Measurements from ENCODE around the gene GCK. TPM values are rescaled to one million over a fixed set of nuclear protein-coding genes. Genes with fewer than 3 reads are reported as not detected.

GCK gene
- total RNA-seq, 4 donors from 2014 or later: 0.16 to 0.96 TPM; not detected in 2

DNA sequence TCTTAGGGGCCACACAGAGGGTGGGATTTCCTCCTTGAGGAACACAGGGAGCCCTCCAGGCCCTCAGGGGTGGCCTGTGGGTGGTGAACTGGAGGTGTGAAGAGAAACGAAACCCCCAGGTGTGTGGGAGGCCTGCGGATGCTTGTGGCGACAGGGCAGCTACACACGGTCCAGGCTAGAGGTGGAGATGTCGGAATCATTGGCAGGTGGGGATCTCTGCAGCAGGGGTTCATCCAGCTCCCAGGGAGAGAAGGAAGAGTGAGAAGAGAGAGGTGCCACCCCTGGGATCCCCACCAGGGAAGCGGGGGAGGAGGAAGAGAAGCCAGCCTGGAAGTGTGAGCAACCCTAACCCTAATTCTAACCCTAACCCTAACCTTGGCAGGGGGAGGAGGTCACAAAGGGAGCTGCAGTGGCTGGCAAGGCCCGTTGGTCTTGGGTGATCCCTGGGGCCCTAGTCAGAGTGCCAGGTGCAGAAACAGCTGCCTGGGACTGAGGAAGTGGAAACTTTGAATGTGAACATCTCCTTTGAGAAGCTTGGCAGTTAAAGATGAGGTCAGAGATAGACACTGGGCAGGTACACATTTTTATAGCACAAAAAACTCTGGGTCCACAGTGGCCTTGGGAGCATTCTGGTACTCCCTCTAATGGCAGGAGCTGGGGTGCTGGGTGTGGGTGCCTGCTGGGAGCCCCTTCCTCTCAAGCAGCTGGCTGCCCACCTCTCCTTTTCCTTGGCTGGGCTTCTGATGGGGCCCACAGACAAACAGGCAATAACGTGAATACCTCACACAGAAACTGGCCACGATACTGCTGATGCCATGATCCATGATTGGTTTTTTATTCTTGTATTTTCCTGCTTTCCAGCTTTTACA is 91.9 kb downstream of the GCK start:
- peak; percentile 26 for DNase-seq
- TF ChIP-seq CTCF (IDR thresholded peaks at IDR 0.05): no peak
- no peak for TF ChIP-seq POLR2A (IDR thresholded peaks at IDR 0.05)
- no peak for TF ChIP-seq EP300 (IDR thresholded peaks at IDR 0.05; ENCODE audit: low read depth)
- no peak for TF ChIP-seq POLR2AphosphoS5 (IDR thresholded peaks at IDR 0.05)
- no peaks in the 10 kb centered on the region for H3K27me3 ChIP-seq
- WGBS, 2 donors (ENCODE audit: low coverage in 1 of 2): 62 to 67% methylated on average over 3 to 9 of the region's 9 CpGs
- no peak overlapping the region for H3K4me3 ChIP-seq
- in situ Hi-C loops (cut with MboI; ENCODE audit: low pct_ligation_motif_present in 1 of 4, low pct_unique_long_range_greater_than_20kb in 1 of 4, low sequenced_read_pairs in 3 of 4) (no loop called here), intact Hi-C loops (cut with DNase I; ENCODE audit: low total_unique reads) (no loop called here)
- no peak overlapping the region for H3K27ac ChIP-seq
- H3K36me3 ChIP-seq: no peaks in the 10 kb centered on the region
- no peaks in the 10 kb centered on the region for H3K9me3 ChIP-seq
- H3K4me1 ChIP-seq: peaks cover 0 to 8% (median 0%) of the 10 kb centered on the region in 4 donors

DNA sequence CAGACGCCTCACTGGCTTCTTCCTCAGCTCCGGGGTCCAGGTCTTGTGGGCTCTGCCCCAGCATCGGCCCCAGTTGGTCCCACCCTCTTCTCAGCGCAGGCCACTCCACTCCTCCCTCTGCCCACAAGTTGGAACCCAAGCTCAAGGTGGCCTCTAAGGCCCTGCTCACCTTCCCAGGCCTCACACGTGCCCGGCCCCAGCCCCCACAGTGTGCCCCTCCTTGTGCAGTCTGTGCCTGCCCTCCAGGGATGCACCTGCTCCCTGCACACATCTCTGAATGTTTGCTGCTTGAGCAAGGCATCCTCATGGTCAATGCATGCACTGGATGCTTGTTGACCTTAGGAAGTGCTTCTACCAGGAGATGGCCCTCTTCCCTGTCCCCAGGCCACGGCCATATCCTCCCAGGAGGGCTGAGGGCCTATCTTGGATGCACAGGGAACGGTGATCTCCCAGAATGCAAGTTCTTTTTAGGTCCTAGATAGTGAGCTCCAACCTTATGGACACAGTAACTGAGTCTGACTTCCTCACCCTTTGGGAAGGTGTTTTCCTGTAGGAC is 92.8 kb downstream of the GCK start:
- no peak for DNase-seq
- in situ Hi-C loops (cut with MboI; ENCODE audit: low pct_ligation_motif_present in 1 of 4, low pct_unique_long_range_greater_than_20kb in 1 of 4, low sequenced_read_pairs in 3 of 4): no loop called here
- no peak for TF ChIP-seq POLR2AphosphoS5 (IDR thresholded peaks at IDR 0.05)
- no peak for TF ChIP-seq EP300 (IDR thresholded peaks at IDR 0.05; ENCODE audit: low read depth)
- TF ChIP-seq POLR2A (IDR thresholded peaks at IDR 0.05): no peak
- TF ChIP-seq CTCF (IDR thresholded peaks at IDR 0.05): no peak
- no peak overlapping the region for H3K27ac ChIP-seq
- intact Hi-C loops (cut with DNase I; ENCODE audit: low total_unique reads): no loop called here
- 79% methylated on average over 7 of the region's 8 CpGs; no CpG with 5 or more reads in 1 of the 2 donors for WGBS, 2 donors (ENCODE audit: low coverage in 1 of 2)
- H3K4me1 ChIP-seq: peaks cover 0 to 8% (median 0%) of the 10 kb centered on the region in 4 donors
- no peaks in the 10 kb centered on the region for H3K9me3 ChIP-seq
- H3K27me3 ChIP-seq: no peaks in the 10 kb centered on the region
- no peaks in the 10 kb centered on the region for H3K36me3 ChIP-seq
- no peak overlapping the region for H3K4me3 ChIP-seq

GRCh38 chr7:44095781-44096180 is 93.5 kb downstream of the GCK start:
- in situ Hi-C loops (cut with MboI; ENCODE audit: low pct_ligation_motif_present in 1 of 4, low pct_unique_long_range_greater_than_20kb in 1 of 4, low sequenced_read_pairs in 3 of 4): no loop called here
- Histone ChIP-seq H3K9me3 (no peaks in the 10 kb centered on the region), H3K36me3 (no peaks in the 10 kb centered on the region), H3K27ac (no peak overlapping the region), H3K4me1 (peaks cover 0 to 8% (median 0%) of the 10 kb centered on the region in 4 donors), H3K4me3 (no peak overlapping the region), H3K27me3 (no peaks in the 10 kb centered on the region)
- TF ChIP-seq CTCF (IDR thresholded peaks at IDR 0.05) (no peak), POLR2A (IDR thresholded peaks at IDR 0.05) (no peak), POLR2AphosphoS5 (IDR thresholded peaks at IDR 0.05) (no peak), EP300 (IDR thresholded peaks at IDR 0.05; ENCODE audit: low read depth) (no peak)
- DNase-seq: no peak
- 93% methylated on average over 3 of the region's 3 CpGs; no CpG with 5 or more reads in 1 of the 2 donors for WGBS, 2 donors (ENCODE audit: low coverage in 1 of 2)
- intact Hi-C loops (cut with DNase I; ENCODE audit: low total_unique reads): no loop called here

GRCh38 chr7:44094883-44095592 is 94.2 kb downstream of the GCK start:
- in situ Hi-C loops (cut with MboI; ENCODE audit: low pct_ligation_motif_present in 1 of 4, low pct_unique_long_range_greater_than_20kb in 1 of 4, low sequenced_read_pairs in 3 of 4) (no loop called here), intact Hi-C loops (cut with DNase I; ENCODE audit: low total_unique reads) (no loop called here)
- TF ChIP-seq EP300 (IDR thresholded peaks at IDR 0.05; ENCODE audit: low read depth) (no peak), POLR2AphosphoS5 (IDR thresholded peaks at IDR 0.05) (no peak), CTCF (IDR thresholded peaks at IDR 0.05) (no peak), POLR2A (IDR thresholded peaks at IDR 0.05) (no peak)
- H3K27ac ChIP-seq: no peak overlapping the region
- no peak for DNase-seq
- peaks cover 0 to 8% (median 0%) of the 10 kb centered on the region in 4 donors for H3K4me1 ChIP-seq
- no peaks in the 10 kb centered on the region for H3K36me3 ChIP-seq
- no peaks in the 10 kb centered on the region for H3K27me3 ChIP-seq
- 60 to 69% methylated on average over 1 to 2 of the region's 2 CpGs for WGBS, 2 donors (ENCODE audit: low coverage in 1 of 2)
- H3K9me3 ChIP-seq: no peaks in the 10 kb centered on the region
- no peak overlapping the region for H3K4me3 ChIP-seq
